ENCODE results near the gene C6orf89.

Gene C6orf89

GRCh38 chr6:36930483-36930882, 44.7 kb downstream of the C6orf89 start:
- CTCF ChIA-PET, result interaction anchor here (1.0 to 2.1 kb wide), 2 partner anchors 41 to 46 kb away, joined by 3 to 4 read pairs; no protein-coding TSS in a partner anchor
- no peak for DNase-seq (ENCODE audit: extremely low spot score)
- POLR2A ChIA-PET, result interaction anchor here (0.6 kb wide), 2 partner anchors 41 to 337 kb away, joined by 3 read pairs; no protein-coding TSS in a partner anchor
- TF ChIP-seq, protein P1, sequence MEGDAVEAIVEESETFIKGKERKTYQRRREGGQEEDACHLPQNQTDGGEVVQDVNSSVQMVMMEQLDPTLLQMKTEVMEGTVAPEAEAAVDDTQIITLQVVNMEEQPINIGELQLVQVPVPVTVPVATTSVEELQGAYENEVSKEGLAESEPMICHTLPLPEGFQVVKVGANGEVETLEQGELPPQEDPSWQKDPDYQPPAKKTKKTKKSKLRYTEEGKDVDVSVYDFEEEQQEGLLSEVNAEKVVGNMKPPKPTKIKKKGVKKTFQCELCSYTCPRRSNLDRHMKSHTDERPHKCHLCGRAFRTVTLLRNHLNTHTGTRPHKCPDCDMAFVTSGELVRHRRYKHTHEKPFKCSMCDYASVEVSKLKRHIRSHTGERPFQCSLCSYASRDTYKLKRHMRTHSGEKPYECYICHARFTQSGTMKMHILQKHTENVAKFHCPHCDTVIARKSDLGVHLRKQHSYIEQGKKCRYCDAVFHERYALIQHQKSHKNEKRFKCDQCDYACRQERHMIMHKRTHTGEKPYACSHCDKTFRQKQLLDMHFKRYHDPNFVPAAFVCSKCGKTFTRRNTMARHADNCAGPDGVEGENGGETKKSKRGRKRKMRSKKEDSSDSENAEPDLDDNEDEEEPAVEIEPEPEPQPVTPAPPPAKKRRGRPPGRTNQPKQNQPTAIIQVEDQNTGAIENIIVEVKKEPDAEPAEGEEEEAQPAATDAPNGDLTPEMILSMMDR (IDR thresholded peaks at IDR 0.05; ENCODE audit: control extremely low read depth, extremely low read depth, low read depth, missing control alignments), result no peak

DNA sequence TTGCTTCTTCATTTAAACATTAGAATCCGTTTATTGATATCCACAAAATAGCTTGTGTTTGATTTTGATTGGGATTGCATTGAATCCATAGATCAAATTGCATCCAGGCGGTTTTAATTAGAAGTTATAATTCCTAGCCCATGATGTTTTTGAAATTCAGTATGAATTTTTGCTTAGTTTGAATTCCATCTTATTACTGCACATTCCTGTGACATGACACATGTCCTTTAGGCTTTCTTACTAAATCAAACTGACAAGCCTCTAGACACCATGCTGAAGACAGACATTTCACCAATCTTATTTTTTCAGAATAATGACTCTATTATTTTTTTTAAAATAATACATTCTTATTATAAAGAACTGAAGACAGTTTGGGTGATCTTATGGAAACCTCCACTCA, 47.4 kb downstream of the C6orf89 start:
- POLR2A ChIA-PET, result no interaction called here
- DNase-seq (ENCODE audit: extremely low spot score), result no peak
- TF ChIP-seq, protein P1 (IDR thresholded peaks at IDR 0.05; ENCODE audit: control extremely low read depth, extremely low read depth, low read depth, missing control alignments), result no peak
- CTCF ChIA-PET, result no interaction called here

- ChIA-PET POLR2A (no interaction called here), CTCF (no interaction called here)
- DNase-seq (ENCODE audit: extremely low spot score), result no peak
- TF ChIP-seq, protein P1 (IDR thresholded peaks at IDR 0.05; ENCODE audit: control extremely low read depth, extremely low read depth, low read depth, missing control alignments), result no peak
Observed at GRCh38 chr6:36933519-36933918, 47.8 kb downstream of the C6orf89 start.

- ChIA-PET CTCF (interaction anchor here (1.1 to 1.5 kb wide), 2 partner anchors 35 to 83 kb away, joined by 3 to 5 read pairs; no protein-coding TSS in a partner anchor), POLR2A (no interaction called here)
- TF ChIP-seq, protein P1 (IDR thresholded peaks at IDR 0.05; ENCODE audit: control extremely low read depth, extremely low read depth, low read depth, missing control alignments), result no peak
- DNase-seq (ENCODE audit: extremely low spot score), result no peak
Observed at GRCh38 chr6:36934901-36935300, 49.1 kb downstream of the C6orf89 start.

DNA sequence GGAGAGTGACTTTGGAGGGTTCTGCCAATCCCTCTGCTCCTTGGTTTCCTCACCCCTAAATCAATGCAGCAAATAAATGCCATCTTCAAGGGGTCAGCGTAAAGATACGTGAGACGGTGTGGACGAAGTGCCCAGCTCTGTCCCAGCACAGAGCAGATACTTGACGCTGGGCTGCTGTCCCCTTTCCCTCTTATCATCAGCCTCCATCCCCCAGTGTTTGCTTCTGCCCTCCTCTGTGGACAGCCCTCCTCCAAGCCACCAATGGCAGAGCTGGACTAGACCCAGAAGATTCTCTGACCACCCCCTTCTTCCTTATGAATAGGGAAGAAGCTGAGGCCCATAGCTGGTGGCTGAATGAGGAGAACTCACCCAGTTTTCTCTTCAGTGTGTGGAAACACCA, 51.1 kb downstream of the C6orf89 start:
- POLR2A ChIA-PET, result no interaction called here

DNA sequence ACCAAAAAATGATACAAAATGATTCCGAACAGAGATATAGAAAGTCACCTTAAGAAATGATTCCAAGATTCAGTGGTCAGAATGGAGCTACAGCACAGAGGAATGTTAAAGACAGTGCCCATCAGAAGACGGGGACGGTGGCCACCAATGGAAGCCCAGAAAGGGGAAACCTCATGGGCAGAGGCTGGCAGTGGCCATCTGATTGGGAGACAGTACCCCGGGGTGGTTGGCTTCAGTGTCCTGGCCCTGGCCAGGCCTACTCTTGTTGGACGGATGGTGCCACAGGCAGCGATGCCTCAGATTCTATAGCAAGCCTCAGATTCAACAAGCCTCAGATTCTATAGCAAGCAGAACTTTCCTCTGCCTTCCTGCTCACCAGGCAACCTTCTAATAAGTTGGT, 52.1 kb downstream of the C6orf89 start:
- ChIA-PET POLR2A (no interaction called here), CTCF (interaction anchor here (1.5 to 1.8 kb wide), 2 partner anchors 12 to 17 kb away, joined by 4 to 6 read pairs; partner anchors contain the start of gene PI16)

More for the DNA sequence above, 51.1 kb downstream of the C6orf89 start:
- TF ChIP-seq, protein P1 (IDR thresholded peaks at IDR 0.05; ENCODE audit: control extremely low read depth, extremely low read depth, low read depth, missing control alignments), result no peak
- CTCF ChIA-PET, result interaction anchor here (0.7 to 1.8 kb wide), 4 partner anchors 13 to 81 kb away, joined by 3 to 6 read pairs (median 4); partner anchors contain the start of gene PI16
- no peak for DNase-seq (ENCODE audit: extremely low spot score)

More for the DNA sequence above, 52.1 kb downstream of the C6orf89 start:
- no peak for DNase-seq (ENCODE audit: extremely low spot score)
- TF ChIP-seq, protein P1 (IDR thresholded peaks at IDR 0.05; ENCODE audit: control extremely low read depth, extremely low read depth, low read depth, missing control alignments), result no peak
